OCI-LY1 (cell line): ENCODE data around the gene EXOC6B.

Experiments used
- H2AFZ ChIP-seq: fragments of 200-600 bp; sonication (generic), shearing (Covaris generic); 2 replicates; pipeline ENCODE4 v1.6.0; 2014; ENCODE audit warnings: antibody characterized with exemption, mild to moderate bottlenecking, low read length
- H3F3A ChIP-seq: fragments of 200-600 bp; sonication (generic), shearing (Covaris generic); 2 replicates; pipeline ENCODE4 v1.6.0; 2014; ENCODE audit warnings: mild to moderate bottlenecking, antibody characterized with exemption, low read length, moderate library complexity; ENCODE audit not compliant: insufficient read depth
- H3K27ac ChIP-seq: fragments of 200-600 bp; sonication (generic); 2 replicates; pipeline ENCODE4 v1.5.1; 2014; ENCODE audit warnings: low read length, mixed run types, mild to moderate bottlenecking, low read depth; ENCODE audit not compliant: poor library complexity, severe bottlenecking
- H3K27me3 ChIP-seq: fragments of 200-600 bp; sonication (generic); 2 replicates; pipeline ENCODE4 v1.6.0; 2014; ENCODE audit warnings: antibody characterized with exemption, mild to moderate bottlenecking, low read length, moderate library complexity; ENCODE audit not compliant: insufficient read depth
- H3K36me3 ChIP-seq: fragments of 200-600 bp; sonication (generic); 2 replicates; pipeline ENCODE4 v1.6.1; 2014; ENCODE audit warnings: mild to moderate bottlenecking, antibody characterized with exemption, low read length, moderate library complexity, mixed read lengths; ENCODE audit not compliant: insufficient read depth
- H3K4me1 ChIP-seq: fragments of 200-600 bp; sonication (generic); 2 replicates; pipeline ENCODE4 v1.5.1; 2014; ENCODE audit warnings: mild to moderate bottlenecking, low read length, moderate library complexity; ENCODE audit not compliant: insufficient read depth, severe bottlenecking
- H3K4me2 ChIP-seq: fragments of 200-600 bp; sonication (generic), shearing (Covaris generic); 2 replicates; pipeline ENCODE4 v1.6.1; 2014; ENCODE audit warnings: low read length
- H3K4me3 ChIP-seq: fragments of 200-600 bp; sonication (generic); 2 replicates; pipeline ENCODE4 v1.5.1; 2014; ENCODE audit warnings: low read length, low read depth, mild to moderate bottlenecking, mixed read lengths; ENCODE audit not compliant: poor library complexity, severe bottlenecking
- H3K79me2 ChIP-seq: fragments of 200-600 bp; shearing (Covaris generic); 2 replicates; pipeline ENCODE4 v1.6.1; 2016; ENCODE audit warnings: mixed run types, low read length, mixed read lengths; ENCODE audit not compliant: insufficient read depth
- H3K9ac ChIP-seq: fragments of 200-600 bp; sonication (generic), shearing (Covaris generic); 2 replicates; pipeline ENCODE4 v1.6.1; 2014; ENCODE audit warnings: mild to moderate bottlenecking, low read length, mixed read lengths
- H3K9me2 ChIP-seq: fragments of 200-600 bp; sonication (generic), shearing (Covaris generic); 2 replicates; pipeline ENCODE4 v1.6.1; 2014; ENCODE audit warnings: low read depth, mild to moderate bottlenecking, low read length, mixed read lengths
- H3K9me3 ChIP-seq: fragments of 200-600 bp; shearing (Covaris generic); 2 replicates; pipeline ENCODE4 v1.6.1; 2014; ENCODE audit warnings: low read length, mixed read lengths
- H4K20me1 ChIP-seq: fragments of 200-600 bp; sonication (generic), shearing (Covaris generic); 2 replicates; pipeline ENCODE4 v1.6.0; 2016; ENCODE audit warnings: mild to moderate bottlenecking, low read length; ENCODE audit not compliant: insufficient read depth
- CTCF ChIP-seq: fragments of 200-600 bp; sonication (generic), shearing (Covaris generic); IDR thresholded peaks from 2 replicates; pipeline ENCODE4 v1.5.1; 2017; ENCODE audit warnings: mild to moderate bottlenecking, antibody characterized with exemption, low read length, moderate library complexity, mixed read lengths
- EZH2 ChIP-seq: fragments of 200-600 bp; sonication (generic), shearing (Covaris generic); IDR thresholded peaks from 2 replicates; pipeline ENCODE4 v1.8.0; 2017; ENCODE audit warnings: borderline replicate concordance, mixed run types, mild to moderate bottlenecking, antibody characterized with exemption, low read length, moderate library complexity, mixed read lengths

EXOC6B gene

GRCh38 chr2:72511906-72512305, 313.9 kb downstream of the EXOC6B start:
- H3K27me3 ChIP-seq: no peaks in the 10 kb centered on the region
- H3K9me3 ChIP-seq: no peaks in the 10 kb centered on the region
- H3K4me3 ChIP-seq: no peak overlapping the region
- no peaks in the 10 kb centered on the region for H3F3A ChIP-seq
- H2AFZ ChIP-seq: no peak overlapping the region
- H3K79me2 ChIP-seq: no peaks in the 10 kb centered on the region
- H3K9me2 ChIP-seq: no peaks in the 10 kb centered on the region
- H4K20me1 ChIP-seq: no peaks in the 10 kb centered on the region
- no peak overlapping the region for H3K9ac ChIP-seq
- H3K36me3 ChIP-seq: no peaks in the 10 kb centered on the region
- no peak overlapping the region for H3K4me2 ChIP-seq
- H3K27ac ChIP-seq: no peak overlapping the region
- TF ChIP-seq CTCF (no peak), EZH2 (no peak)
- no peaks in the 10 kb centered on the region for H3K4me1 ChIP-seq

DNA sequence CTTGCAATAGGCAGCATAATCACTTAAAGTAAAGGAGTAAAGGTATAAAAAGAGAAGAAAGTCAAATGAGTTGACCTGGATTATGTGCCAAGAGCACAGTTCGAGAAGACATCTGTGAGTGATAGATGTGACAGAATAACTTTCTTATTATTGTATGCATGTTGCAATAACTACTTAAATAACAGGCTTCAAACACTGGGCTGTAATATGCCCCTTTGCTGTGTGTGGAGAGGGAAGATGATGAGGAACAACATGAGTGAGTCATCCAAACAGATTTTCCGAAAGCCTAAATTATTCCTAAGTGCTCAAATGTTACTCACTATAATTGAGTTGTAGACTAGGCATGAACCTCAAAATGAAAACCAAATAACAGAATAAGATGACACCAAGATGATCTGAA, 328.1 kb downstream of the EXOC6B start:
- no peaks in the 10 kb centered on the region for H3F3A ChIP-seq
- H3K9ac ChIP-seq: no peak overlapping the region
- no peaks in the 10 kb centered on the region for H3K79me2 ChIP-seq
- H3K36me3 ChIP-seq: no peaks in the 10 kb centered on the region
- no peak overlapping the region for H2AFZ ChIP-seq
- H3K27me3 ChIP-seq: no peaks in the 10 kb centered on the region
- H4K20me1 ChIP-seq: no peaks in the 10 kb centered on the region
- H3K4me3 ChIP-seq: no peak overlapping the region
- H3K9me3 ChIP-seq: no peaks in the 10 kb centered on the region
- H3K4me1 ChIP-seq: no peaks in the 10 kb centered on the region
- H3K27ac ChIP-seq: no peak overlapping the region
- H3K9me2 ChIP-seq: no peaks in the 10 kb centered on the region
- TF ChIP-seq EZH2: no peak
- no peak for TF ChIP-seq CTCF
- no peak overlapping the region for H3K4me2 ChIP-seq

DNA sequence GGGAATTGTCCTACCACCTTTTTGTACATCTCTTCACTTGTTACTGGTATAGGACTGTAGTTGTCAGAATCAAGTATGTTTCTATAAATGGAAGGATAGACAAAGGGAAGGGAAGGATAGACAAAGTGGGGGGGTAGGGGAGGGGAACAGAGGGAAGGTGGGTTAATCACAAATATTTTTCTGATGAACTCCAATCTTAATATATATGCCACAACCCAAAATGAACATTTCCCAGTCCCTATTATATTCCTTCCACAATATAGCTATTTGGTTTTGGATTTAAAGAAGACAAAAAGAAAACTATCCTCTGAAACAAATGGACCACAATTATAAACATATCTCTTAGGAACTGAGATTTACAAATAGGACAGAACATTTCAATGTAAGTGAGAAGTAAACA, 329.4 kb downstream of the EXOC6B start:
- H3K27ac ChIP-seq: no peak overlapping the region
- no peaks in the 10 kb centered on the region for H3K4me1 ChIP-seq
- no peaks in the 10 kb centered on the region for H3K27me3 ChIP-seq
- H3K4me2 ChIP-seq: no peak overlapping the region
- no peak overlapping the region for H2AFZ ChIP-seq
- H3K79me2 ChIP-seq: no peaks in the 10 kb centered on the region
- no peaks in the 10 kb centered on the region for H4K20me1 ChIP-seq
- TF ChIP-seq EZH2 (no peak), CTCF (no peak)
- H3K36me3 ChIP-seq: no peaks in the 10 kb centered on the region
- H3K4me3 ChIP-seq: no peak overlapping the region
- H3K9ac ChIP-seq: no peak overlapping the region
- H3K9me2 ChIP-seq: no peaks in the 10 kb centered on the region
- no peaks in the 10 kb centered on the region for H3K9me3 ChIP-seq
- H3F3A ChIP-seq: no peaks in the 10 kb centered on the region
